GM18909 (cell line): ENCODE results near the gene SLC1A2.
A peak's percentile ranks its signal among the peaks of the same experiment; 100 is the strongest.

Experiments
- ATAC-seq: cut with Tn5 transposase; IDR thresholded peaks from one replicate; pipeline ENCODE4 v1.9.1; 2021; ENCODE audit warnings: mild to moderate bottlenecking; ENCODE audit not compliant: unreplicated experiment, poor library complexity

Gene SLC1A2

GRCh38 chr11:35355102-35355749 is 64.1 kb downstream of the SLC1A2 start:
- no peak for ATAC-seq

- ATAC-seq = no peak
Observed at GRCh38 chr11:35354644-35355043, 64.7 kb downstream of the SLC1A2 start.

- ATAC-seq = no peak
Observed at GRCh38 chr11:35352077-35352888, 67.1 kb downstream of the SLC1A2 start.

GRCh38 chr11:35349897-35350296 is 69.5 kb downstream of the SLC1A2 start:
- ATAC-seq = no peak

GRCh38 chr11:35348898-35349687 is 70.3 kb downstream of the SLC1A2 start:
- no peak for ATAC-seq

GRCh38 chr11:35347921-35348331 is 71.4 kb downstream of the SLC1A2 start:
- ATAC-seq = no peak

GRCh38 chr11:35347173-35347878 is 72.0 kb downstream of the SLC1A2 start:
- no peak for ATAC-seq

- no peak for ATAC-seq
Observed at GRCh38 chr11:35346472-35347156, 72.7 kb downstream of the SLC1A2 start.

GRCh38 chr11:35344681-35345574 is 74.4 kb downstream of the SLC1A2 start:
- no peak for ATAC-seq

- ATAC-seq = peak; percentile 75
Observed at GRCh38 chr11:35343033-35343598, 76.2 kb downstream of the SLC1A2 start.

- ATAC-seq = no peak
Observed at GRCh38 chr11:35340715-35341114, 78.6 kb downstream of the SLC1A2 start.

- ATAC-seq = no peak
Observed at GRCh38 chr11:35340071-35340470, 79.3 kb downstream of the SLC1A2 start.

- no peak for ATAC-seq
Observed at GRCh38 chr11:35338921-35339320, 80.4 kb downstream of the SLC1A2 start.

GRCh38 chr11:35337914-35338305 is 81.4 kb downstream of the SLC1A2 start:
- no peak for ATAC-seq

GRCh38 chr11:35337136-35337913 is 82.0 kb downstream of the SLC1A2 start:
- ATAC-seq = no peak

- no peak for ATAC-seq
Observed at GRCh38 chr11:35336726-35337125, 82.6 kb downstream of the SLC1A2 start.

- no peak for ATAC-seq
Observed at GRCh38 chr11:35335226-35335625, 84.1 kb downstream of the SLC1A2 start.
